NCI-H2227 (cell line): ENCODE measurements around the gene GSTM4.
"Not testable (repeated sequence)": the region's sequence is repeated elsewhere in the genome, so short reads cannot be mapped to it uniquely, and the experiment has no call there.

ENCODE experiments used
- DNase-seq: peaks from one replicate; lab custom pipeline; 2025; ENCODE audit not compliant: unreplicated experiment; lab: John Stamatoyannopoulos, UW

GSTM4 gene

DNA sequence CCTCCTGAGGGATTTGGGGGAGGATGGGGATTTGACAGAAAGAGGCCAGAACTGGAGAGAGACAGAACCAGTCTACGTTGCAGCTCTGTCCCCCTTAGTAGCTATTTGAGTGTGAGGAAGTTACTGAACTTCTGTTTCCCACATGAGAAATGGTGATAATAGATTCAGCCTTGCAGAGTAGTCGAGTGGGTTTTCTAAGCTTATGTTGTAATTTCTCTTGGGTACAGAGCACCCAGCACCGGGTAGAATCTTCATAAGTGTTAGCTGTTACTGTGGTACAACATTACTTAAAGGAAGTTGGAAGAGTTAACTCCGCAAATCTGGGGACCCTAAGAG is 4.8 kb downstream of the GSTM4 start:
- DNase-seq, result not testable (repeated sequence)

DNA sequence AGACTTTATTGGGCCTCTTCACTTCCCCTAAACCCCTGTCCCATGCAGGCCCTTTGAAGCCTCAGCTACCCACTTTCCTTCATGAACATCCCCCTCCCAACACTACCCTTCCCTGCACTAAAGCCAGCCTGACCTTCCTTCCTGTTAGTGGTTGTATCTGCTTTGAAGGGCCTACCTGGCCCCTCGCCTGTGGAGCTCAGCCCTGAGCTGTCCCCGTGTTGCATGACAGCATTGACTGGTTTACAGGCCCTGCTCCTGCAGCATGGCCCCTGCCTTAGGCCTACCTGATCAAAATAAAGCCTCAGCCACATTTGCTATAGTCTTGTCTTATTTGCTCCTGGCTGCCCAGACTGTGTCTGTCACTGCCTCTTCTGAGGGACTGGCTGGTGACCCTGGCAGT is 5.5 kb downstream of the GSTM4 start:
- no peak for DNase-seq

DNA sequence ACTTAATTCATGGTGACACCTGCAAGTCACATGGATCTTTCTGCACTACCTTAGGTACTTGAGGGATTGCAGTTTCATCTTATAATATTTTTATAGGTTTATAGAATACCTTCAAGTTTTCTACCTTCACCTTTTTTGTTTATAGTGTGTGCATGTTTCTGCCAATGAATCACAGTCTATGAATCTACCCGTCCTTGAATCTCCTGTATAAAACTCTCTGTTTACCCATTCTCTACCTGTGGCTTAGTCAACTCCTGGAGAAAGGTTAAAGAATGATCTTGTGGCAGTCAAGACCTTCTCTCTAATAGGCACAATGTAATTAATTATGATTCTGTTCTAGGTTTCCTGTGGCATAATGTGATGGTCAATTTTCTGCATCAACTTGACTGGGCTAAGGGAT is 8.8 kb downstream of the GSTM4 start:
- DNase-seq, result no peak

DNA sequence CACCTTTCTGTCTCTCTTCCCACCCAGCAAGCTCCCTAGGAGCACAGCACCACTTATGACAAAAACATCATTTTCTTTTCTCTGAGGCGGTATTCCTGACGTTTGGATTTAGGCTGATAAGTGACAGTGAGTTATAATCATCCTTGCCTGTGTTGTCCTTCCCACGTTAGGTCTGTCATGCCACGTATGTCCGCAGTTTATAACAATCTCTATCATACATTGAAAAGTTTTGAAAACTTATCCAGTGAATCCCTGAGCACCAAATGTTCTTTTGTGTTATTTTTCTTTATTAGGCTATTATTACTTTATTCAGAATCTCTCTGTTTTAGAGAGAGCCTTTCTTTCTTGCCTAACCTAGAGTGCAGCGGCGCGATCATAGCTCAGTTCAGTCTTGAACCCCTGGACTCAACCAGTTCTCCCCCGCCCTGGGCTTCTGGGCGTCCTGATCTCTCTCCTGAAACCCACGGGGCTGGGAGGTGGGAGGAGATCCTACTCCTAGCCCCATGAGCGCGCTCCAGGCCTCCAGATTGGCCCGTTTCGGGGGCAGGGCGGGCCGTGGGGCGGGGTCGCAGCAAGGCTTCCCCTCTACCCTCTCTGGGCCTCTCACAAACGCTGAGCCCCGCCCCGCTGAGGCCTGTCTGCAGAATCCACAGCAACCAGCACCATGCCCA is 11.7 kb downstream of the GSTM4 start, which contains the start of gene GSTM2:
GSTM2 (plus strand) TSS at position 606 of the 671 bp plus-strand sequence; CDS start at position 665, 59 bp downstream.
- DNase-seq, result peak; percentile 93

DNA sequence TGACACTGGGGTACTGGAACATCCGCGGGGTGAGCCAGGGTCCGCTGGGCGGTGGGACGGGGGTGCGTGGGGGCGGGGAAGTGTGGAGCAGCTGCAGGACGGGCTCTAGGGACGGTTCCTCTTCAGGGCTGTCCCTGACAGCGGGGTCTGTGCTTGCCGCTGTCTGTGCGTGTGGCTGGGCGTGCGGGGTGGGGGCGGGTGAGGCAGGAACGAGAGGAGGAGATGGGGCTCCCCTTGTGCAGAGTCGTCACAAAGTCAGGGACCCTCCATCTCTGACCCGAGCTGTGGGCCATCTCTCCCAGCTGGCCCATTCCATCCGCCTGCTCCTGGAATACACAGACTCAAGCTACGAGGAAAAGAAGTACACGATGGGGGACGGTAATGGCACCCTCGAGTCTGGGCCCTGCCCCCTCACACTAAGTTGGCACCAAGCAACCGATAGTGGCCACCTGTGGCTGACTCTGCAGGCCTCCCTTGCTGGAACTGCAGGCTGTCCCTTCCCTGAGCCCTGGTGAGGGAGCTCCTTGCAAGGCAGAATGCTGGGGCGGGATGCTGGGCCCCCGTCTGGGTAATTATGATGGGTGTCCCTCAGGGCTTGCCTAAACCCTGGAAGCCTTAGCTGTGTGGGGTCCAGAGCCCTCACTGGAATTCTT is 12.3 kb downstream of the GSTM4 start:
- no peak for DNase-seq

DNA sequence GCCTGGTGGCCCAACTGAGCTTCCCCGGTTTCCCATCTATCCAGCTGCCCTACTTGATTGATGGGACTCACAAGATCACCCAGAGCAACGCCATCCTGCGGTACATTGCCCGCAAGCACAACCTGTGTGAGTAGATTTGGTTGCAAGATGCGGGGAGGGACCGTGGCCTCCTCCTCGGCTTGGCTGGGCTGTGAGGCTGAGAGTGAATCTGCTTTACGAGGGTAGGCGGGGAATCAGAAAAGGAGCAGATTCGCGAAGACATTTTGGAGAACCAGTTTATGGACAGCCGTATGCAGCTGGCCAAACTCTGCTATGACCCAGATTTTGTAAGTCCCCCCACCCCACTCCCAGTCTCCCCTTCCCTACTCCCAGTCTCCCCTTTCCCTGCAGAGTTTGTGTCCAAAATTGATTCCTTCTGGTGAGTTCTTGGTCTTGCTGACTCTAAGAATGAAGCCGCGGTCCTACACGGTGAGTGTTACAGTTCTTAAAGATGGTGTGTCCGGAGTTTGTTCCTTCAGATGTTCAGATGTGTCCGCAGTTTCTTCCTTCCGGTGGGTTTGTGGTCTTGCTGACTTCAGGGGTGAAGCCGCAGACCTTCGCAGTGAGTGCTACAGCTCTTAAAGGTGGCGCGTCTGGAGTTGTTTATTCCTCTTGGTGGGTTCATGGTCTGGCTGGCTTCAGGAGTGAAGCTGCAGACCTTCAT is 13.5 kb downstream of the GSTM4 start:
- no peak for DNase-seq

DNA sequence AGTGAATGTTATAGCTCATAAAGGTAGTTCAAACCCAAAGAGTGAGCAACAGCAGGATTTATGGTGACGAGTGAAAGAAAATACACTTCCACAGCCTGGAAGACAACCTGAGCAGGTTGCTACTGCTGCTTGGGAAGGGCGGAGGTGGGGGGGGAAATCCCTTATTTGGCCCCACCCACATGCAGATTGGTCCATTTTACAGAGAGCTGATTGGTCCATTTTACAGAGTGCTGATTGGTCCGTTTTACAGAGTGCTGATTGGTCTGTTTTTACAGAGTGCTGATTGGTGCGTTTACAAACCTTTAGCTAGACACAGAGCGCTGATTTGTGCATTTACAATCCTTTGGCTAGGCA is 14.0 kb downstream of the GSTM4 start:
- not testable (repeated sequence) for DNase-seq

DNA sequence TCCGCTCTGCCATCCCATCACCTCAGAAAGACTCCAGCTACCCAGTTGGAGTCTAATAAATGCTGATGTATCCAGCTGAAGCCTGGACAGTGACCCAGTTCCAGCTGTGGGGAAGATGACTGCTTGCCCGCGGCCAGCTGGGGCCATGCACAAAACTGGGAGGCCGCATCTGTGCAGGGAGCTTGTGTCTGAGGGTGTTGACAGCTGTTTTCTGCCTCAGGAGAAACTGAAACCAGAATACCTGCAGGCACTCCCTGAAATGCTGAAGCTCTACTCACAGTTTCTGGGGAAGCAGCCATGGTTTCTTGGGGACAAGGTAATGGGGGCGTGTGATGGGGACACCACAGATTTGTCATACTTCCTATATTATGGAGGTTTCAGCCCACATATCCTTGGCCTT is 15.2 kb downstream of the GSTM4 start:
- no peak for DNase-seq

DNA sequence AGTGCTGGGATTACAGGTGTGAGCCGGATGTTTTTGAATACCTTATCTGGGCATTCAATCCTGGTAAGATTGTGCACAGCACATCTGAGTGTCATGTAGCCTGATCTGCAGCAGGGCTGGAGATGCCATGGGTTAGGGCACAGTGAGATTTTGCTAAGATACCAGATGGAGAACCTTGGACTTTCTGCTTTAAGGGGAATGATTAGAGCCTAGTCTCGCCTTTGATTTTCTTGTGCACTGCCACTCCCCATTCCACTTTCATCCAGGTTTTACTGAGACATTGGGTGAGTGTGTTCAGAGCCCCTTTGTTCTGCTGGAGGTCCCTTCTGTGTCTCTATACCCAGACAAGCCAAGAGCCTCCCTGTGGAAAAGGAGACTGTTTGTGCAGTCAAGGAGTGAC is 18.0 kb downstream of the GSTM4 start:
- DNase-seq, result not testable (repeated sequence)

DNA sequence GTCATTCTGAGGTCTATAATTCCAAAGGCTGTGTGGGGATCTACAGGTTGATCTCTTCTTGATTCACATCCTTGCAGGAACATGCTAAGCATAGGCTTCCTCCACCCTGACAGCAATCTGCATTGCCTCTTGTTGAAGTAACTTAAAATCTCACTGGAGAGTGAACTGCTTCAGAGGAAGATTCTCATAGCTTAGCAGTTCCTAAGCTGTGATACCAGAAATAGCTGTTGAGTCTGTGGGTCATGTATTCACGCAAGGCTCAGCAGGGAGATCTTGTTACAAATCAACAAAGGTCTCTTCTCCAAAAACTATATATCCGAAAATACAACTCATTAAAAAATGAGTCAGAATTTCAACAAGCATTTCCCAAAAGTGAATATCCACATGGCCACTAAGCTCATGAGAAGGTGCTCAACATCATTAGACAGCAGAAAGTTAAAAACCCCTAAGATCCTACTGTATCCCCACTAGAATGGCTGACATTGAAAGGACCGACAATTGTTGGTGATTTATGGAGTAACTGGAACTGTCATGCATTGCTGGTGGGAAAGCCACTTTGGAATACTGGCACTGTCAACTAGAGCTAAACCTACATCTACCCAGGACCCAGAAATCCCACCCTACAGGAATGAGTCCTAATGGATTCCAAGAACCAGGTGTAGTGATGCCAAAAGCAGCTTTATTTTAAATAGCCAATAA is 20.9 kb downstream of the GSTM4 start:
- not testable (repeated sequence) for DNase-seq

DNA sequence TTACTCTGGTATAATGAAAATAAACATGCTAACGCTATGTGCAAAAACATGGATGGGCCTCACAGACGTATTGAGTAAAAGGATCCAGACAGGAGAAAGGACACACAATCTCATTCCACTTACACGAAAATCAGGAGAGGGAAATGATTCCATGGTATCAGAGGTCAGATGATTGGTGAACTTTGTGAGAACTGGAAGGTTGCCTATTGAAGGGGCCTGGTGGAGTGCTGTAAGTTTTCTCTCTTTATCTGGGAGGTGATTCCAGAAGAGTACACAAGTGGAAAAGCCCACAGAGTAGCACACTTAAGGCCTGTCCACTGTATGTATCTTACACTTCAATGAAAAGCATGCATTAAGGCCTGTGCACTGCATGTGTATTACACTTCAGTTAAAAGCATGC is 21.6 kb downstream of the GSTM4 start:
- no peak for DNase-seq

DNA sequence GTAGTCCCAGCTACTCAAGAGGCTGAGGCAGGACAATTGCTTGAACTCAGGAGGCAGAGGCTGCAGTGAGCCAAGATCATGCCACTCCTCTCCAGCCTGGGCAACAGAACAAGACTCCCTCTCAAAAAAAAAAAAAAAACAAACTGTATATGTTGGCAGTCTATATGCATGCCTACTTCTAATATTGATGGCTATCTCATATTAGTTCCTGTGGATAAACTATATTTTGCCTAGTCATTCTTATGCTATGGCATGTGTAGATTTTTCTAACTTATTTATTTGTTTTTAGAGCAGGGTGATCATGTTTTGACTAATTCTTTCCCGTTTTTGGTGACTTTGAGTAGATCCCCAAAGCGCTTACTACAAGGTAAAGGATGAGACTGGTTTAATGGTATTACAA is 22.7 kb downstream of the GSTM4 start:
- not testable (repeated sequence) for DNase-seq

DNA sequence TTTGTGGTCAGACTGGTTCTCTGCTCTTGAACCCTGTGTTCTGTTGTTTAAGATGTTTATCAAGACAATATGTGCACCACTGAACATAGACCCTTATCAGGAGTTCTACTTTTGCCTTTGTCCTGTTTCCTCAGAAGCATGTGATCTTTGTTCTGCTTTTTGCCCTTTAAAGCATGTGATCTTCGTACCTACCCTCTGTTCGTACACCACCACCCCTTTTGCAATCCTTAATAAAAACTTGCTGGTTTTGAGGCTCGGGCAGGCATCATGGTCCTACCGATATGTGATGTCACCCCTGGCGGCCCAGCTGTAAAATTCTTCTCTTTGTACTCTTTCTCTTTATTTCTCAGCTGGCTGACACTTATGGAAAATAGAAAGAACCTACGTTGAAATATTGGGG is 28.9 kb downstream of the GSTM4 start:
- DNase-seq, result not testable (repeated sequence)

DNA sequence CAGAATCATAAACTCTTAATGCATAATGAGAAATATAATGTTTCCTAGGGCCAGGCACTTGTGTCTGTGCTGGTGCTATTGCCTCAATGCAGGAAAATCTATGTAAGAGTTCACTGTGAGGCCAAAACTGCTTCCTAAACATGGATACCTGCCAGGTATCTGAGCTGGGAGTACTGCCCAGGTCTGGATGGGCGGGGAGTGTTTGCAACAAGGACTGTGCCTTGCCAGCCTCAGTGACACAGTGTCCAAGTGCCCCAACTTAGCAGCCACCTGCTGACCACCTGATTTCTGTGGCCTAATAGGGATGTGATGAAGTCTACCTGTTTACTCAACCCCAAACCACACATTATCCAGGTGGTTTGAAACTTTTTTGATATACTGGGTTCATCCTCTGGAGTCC is 29.5 kb downstream of the GSTM4 start:
- DNase-seq, result not testable (repeated sequence)

DNA sequence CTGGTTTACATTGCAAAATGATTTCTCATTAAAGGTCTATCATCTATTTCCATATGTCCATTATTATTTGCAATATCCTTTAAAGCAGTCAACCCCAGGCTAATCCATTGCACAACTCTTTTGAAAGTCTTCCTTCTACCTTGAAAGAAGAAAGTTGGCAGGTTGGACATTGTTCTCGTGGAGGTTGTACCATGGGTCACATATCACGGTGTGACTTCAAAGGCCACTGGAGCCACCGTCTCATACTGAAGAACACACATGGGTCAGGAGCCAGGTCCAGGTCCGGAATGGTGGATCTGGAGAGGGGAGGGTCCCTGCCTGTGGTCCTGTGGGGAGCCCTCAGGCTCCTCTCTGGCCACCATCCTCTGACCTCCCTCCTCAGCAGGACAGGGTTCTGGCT is 30.0 kb downstream of the GSTM4 start:
- not testable (repeated sequence) for DNase-seq

DNA sequence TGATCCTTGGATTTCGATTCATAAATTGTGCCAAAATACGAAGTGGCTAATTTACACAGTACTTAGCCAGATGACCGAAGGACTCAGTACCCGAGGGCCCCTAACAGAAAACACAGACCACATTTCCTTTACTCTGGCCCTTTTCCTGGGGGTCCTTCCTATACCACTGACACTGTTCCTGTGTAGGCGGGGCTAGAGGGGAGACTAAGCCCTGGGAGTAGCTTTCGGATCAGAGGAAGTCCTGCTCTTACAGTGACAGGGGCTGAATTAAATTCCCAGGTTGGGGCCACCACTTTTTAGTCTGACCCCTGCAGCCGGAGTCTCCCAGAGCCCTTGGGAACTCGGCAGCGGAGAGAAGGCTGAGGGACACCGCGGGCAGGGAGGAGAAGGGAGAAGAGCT is 31.2 kb downstream of the GSTM4 start:
- not testable (repeated sequence) for DNase-seq

DNA sequence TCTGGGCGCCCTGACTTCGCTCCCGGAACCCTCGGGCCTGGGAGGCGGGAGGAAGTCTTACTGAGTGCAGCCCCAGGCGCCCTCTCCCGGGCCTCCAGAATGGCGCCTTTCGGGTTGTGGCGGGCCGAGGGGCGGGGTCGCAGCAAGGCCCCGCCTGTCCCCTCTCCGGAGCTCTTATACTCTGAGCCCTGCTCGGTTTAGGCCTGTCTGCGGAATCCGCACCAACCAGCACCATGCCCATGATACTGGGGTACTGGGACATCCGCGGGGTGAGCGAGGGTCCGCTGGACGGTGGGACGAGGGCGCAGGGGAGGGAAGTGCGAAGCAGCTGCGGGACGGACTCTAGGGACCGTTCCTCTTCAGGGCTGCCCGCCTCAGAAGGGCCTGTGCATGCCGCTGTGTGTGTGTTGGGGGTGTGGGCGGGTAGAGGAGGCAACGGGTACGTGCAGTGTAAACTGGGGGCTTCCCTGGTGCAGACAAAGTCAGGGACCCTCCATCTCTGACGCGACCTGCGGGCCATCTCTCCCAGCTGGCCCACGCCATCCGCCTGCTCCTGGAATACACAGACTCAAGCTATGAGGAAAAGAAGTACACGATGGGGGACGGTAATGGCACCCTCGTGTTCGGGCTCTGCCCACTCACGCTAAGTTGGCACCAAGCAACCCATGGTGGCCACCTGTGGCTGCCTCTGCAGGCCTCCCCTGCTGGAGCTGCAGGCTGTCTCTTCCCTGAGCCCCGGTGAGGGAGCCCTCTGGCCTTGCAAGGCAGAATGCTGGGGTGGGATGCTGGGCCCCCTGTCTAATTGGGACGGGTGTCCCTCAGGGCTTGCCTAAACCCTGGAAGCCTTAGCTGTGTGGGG is 32.0 kb downstream of the GSTM4 start, which contains the start of gene GSTM1:
GSTM1 (plus strand) TSS at position 177 of the 859 bp plus-strand sequence; CDS start at position 234, 57 bp downstream.
- peak; percentile 90 for DNase-seq

DNA sequence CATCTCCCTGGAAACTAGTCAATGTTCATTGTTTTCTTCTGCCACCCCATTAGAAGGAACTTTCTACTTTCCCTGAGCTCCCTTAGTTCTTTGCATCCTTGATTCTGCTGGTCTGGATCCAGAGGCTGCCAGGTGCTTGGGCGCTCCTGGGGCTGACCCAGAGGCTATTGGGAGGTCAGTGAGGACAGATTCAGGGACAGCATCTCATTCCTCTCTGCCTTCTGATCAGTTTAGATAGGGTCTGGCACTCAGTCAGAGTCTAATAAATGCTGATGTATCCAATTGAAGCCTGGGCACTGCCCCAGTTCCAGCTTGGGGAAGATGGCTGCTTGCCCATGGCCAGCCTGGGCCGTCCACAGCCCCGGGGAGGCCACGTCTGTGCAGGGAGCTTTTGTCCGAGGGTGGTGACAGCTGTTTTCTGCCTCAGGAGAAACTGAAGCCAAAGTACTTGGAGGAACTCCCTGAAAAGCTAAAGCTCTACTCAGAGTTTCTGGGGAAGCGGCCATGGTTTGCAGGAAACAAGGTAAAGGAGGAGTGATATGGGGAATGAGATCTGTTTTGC is 34.0 kb downstream of the GSTM4 start:
- no peak for DNase-seq

DNA sequence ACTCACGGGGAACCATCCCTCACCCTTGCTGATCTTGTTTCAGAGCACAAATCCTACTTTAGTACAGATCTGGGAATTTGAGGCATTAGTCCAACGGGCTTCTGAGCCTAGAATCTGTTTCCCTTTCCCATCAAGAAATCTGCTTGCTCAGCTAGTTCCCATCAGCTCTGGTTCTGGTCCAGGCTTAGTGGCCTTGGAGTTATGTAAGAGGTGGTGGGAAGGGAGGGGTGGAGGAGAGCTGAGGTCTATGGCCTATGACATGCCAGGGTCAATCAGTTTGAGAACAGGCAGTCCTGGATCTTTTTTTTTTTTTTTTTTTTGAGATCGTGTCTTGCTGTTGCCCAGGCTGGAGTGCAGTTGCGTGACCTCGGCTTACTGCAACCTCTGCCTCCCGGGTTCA is 35.9 kb downstream of the GSTM4 start:
- no peak for DNase-seq

DNA sequence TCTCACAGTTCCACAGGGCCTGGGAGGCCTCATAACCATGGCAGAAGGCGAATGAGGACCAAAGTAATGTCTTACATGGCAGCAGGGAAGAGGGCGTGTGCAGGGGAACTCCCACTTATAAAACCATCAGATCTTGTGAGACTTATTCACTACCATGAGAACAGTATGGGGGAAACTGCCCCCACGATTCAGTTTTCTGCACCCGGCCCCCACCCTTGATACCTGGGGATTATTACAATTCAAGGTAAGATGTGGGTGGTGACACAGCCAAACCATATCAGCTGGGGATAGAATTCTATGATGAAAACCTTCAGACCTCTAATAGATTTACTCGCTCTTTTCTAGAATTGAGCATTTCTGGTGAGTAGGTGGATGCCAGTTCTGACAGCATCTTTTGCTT is 38.5 kb downstream of the GSTM4 start:
- DNase-seq, result not testable (repeated sequence)
